Measurements from ENCODE around the gene SPRYD4.

Gene SPRYD4

DNA sequence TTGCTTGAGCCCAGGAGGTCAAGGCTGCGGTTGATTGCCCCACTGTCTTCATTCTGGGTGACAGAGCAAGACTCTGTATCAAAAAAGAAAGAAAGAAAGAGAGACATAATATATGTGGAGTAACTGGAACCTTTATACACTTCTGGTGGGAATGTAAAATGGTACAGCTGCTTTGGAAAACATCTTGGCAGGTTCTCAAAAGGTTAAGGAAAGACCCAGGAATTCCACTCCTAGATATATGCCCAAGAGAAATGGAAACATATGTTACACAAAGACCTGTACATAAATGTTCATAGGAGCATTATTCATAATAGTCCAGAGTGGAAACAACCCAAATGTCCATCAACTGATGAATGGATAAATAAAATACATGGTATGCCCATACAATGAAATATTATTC is 60.5 kb downstream of the SPRYD4 start:
- H3K79me2 ChIP-seq (ENCODE audit: control insufficient read depth, low read length) = no peaks in the 10 kb centered on the region
- H3K27me3 ChIP-seq (ENCODE audit: control insufficient read depth, low read length) = peaks cover 12% of the 10 kb centered on the region
- no peak overlapping the region for H3K4me3 ChIP-seq (ENCODE audit: low read length)
- TF ChIP-seq, protein P1, sequence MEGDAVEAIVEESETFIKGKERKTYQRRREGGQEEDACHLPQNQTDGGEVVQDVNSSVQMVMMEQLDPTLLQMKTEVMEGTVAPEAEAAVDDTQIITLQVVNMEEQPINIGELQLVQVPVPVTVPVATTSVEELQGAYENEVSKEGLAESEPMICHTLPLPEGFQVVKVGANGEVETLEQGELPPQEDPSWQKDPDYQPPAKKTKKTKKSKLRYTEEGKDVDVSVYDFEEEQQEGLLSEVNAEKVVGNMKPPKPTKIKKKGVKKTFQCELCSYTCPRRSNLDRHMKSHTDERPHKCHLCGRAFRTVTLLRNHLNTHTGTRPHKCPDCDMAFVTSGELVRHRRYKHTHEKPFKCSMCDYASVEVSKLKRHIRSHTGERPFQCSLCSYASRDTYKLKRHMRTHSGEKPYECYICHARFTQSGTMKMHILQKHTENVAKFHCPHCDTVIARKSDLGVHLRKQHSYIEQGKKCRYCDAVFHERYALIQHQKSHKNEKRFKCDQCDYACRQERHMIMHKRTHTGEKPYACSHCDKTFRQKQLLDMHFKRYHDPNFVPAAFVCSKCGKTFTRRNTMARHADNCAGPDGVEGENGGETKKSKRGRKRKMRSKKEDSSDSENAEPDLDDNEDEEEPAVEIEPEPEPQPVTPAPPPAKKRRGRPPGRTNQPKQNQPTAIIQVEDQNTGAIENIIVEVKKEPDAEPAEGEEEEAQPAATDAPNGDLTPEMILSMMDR (IDR thresholded peaks at IDR 0.05; ENCODE audit: low read depth, low read length, poor library complexity, severe bottlenecking) = no peak
- no peak for TF ChIP-seq EZH2phosphoT487 (IDR thresholded peaks at IDR 0.05; ENCODE audit: borderline replicate concordance, low read length)
- H3K4me1 ChIP-seq (ENCODE audit: control insufficient read depth, low read length) = no peaks in the 10 kb centered on the region
- H3K9me3 ChIP-seq (ENCODE audit: control insufficient read depth, insufficient read depth, low read length) = no peaks in the 10 kb centered on the region
- no peaks in the 10 kb centered on the region for H3F3A ChIP-seq (ENCODE audit: control insufficient read depth, insufficient read depth)
- no peaks in the 10 kb centered on the region for H3K9me2 ChIP-seq (replicated peaks; ENCODE audit: control insufficient read depth, low read length)
- H3K27ac ChIP-seq (ENCODE audit: low read depth, low read length) = no peak overlapping the region
- no peaks in the 10 kb centered on the region for H4K20me1 ChIP-seq (ENCODE audit: control insufficient read depth, insufficient read depth, low read depth, low read length)
- no peaks in the 10 kb centered on the region for H3K36me3 ChIP-seq (ENCODE audit: control insufficient read depth, low read length)
- no peak overlapping the region for H3K4me2 ChIP-seq (ENCODE audit: low read length)
